GM23248 (cell line): ENCODE data around the gene RASGRP2. TPM values are rescaled to one million over a fixed set of nuclear protein-coding genes. Genes with fewer than 3 reads are reported as not detected.

Source experiments
- DNase-seq: peaks from one replicate; pipeline ENCODE4 v3.0.0-alpha.2; 2015
- H2AFZ ChIP-seq: fragments of 200-600 bp; sonication (generic); 2 replicates; pipeline ENCODE4 v1.6.1; 2016; ENCODE audit warnings: antibody characterized with exemption
- H3F3A ChIP-seq: fragments of 200-600 bp; sonication (generic); 2 replicates; pipeline ENCODE4 v1.6.1; 2016; ENCODE audit warnings: mild to moderate bottlenecking, antibody characterized with exemption, mixed run types; ENCODE audit not compliant: insufficient read depth
- H3K27ac ChIP-seq: fragments of 200-600 bp; sonication (generic); 2 replicates; pipeline ENCODE4 v1.5.1; 2016; ENCODE audit warnings: mild to moderate bottlenecking
- H3K27me3 ChIP-seq: fragments of 200-600 bp; sonication (generic); replicated peaks from 2 replicates; pipeline ENCODE4 v1.6.1; 2016; ENCODE audit warnings: mild to moderate bottlenecking; ENCODE audit not compliant: insufficient read depth
- H3K36me3 ChIP-seq: fragments of 200-600 bp; sonication (generic); 2 replicates; pipeline ENCODE4 v1.6.1; 2016; ENCODE audit warnings: low read depth, mild to moderate bottlenecking
- H3K4me1 ChIP-seq: fragments of 200-600 bp; sonication (generic); 2 replicates; pipeline ENCODE4 v1.6.1; 2016; ENCODE audit warnings: mild to moderate bottlenecking; ENCODE audit not compliant: insufficient read depth
- H3K4me2 ChIP-seq: fragments of 200-600 bp; sonication (generic); one replicate; pipeline ENCODE4 v1.6.1; 2016; ENCODE audit warnings: mild to moderate bottlenecking; ENCODE audit not compliant: unreplicated experiment
- H3K4me3 ChIP-seq: fragments of 200-600 bp; sonication (generic); 2 replicates; pipeline ENCODE4 v1.5.1; 2016; ENCODE audit warnings: mild to moderate bottlenecking
- H3K79me2 ChIP-seq: fragments of 200-600 bp; sonication (generic); 2 replicates; pipeline ENCODE4 v1.6.1; 2016; ENCODE audit warnings: mild to moderate bottlenecking; ENCODE audit not compliant: insufficient read depth
- H3K9ac ChIP-seq: fragments of 200-600 bp; sonication (generic); 2 replicates; pipeline ENCODE4 v1.6.1; 2016; ENCODE audit warnings: mild to moderate bottlenecking
- H3K9me2 ChIP-seq: fragments of 200-600 bp; sonication (generic); 2 replicates; pipeline ENCODE4 v1.6.1; 2016; ENCODE audit warnings: mixed run types, mild to moderate bottlenecking, moderate library complexity; ENCODE audit not compliant: insufficient read depth
- H3K9me3 ChIP-seq: fragments of 200-600 bp; sonication (generic); one replicate; pipeline ENCODE4 v1.6.1; 2017; ENCODE audit warnings: low read depth
- H4K20me1 ChIP-seq: fragments of 200-600 bp; sonication (generic); 2 replicates; pipeline ENCODE4 v1.6.0; 2016; ENCODE audit not compliant: insufficient read depth
- EZH2 ChIP-seq: fragments of 200-600 bp; sonication (generic); IDR thresholded peaks from 2 replicates; pipeline ENCODE4 v1.6.1; 2018; ENCODE audit warnings: antibody characterized with exemption, mild to moderate bottlenecking; ENCODE audit not compliant: insufficient read depth, poor library complexity, severe bottlenecking
- EZH2phosphoT487 ChIP-seq: fragments of 200-600 bp; sonication (generic); IDR thresholded peaks from 2 replicates; pipeline ENCODE4 v1.6.1; 2018; ENCODE audit warnings: antibody characterized with exemption, moderate library complexity, mild to moderate bottlenecking, low read depth; ENCODE audit not compliant: insufficient read depth
- WGBS, 2 experiments: methylation state at CpG; one replicate each; pipeline ENCODE4 v1.1.6; 2015 to 2017; ENCODE audit warnings: low lambda C conversion rate in 2 of 2, low coverage in 1 of 2; ENCODE audit errors: missing lambda C conversion rate in 2 of 2; 5-methylcytosine and 5-hydroxymethylcytosine counted together
- in situ Hi-C: fragments of 300-500 bp; cut with MboI; formaldehyde crosslinking; loops from 2 replicates; pipeline ENCODE4 v1.15.0; 2020
- polyA plus RNA-seq: library from polyadenylated mRNA; unstranded; fragments of >200 nt; fragmentation: Nextera tagmentation; extraction: Ambion mirVana; gene quantifications from 2 replicates; pipeline ENCODE4 v1.2.1, GENCODE V29; 2016
- total RNA-seq: library from RNA; depleted of rRNA; stranded (reverse); fragments of >200 nt; shearing (Covaris generic); gene quantifications from 2 replicates; pipeline ENCODE4 v1.2.3, GENCODE V29; 2014

The RASGRP2 gene
- total and polyA plus RNA-seq, 2 experiments from 2014 or later, result 0.68 TPM; not detected in 1

DNA sequence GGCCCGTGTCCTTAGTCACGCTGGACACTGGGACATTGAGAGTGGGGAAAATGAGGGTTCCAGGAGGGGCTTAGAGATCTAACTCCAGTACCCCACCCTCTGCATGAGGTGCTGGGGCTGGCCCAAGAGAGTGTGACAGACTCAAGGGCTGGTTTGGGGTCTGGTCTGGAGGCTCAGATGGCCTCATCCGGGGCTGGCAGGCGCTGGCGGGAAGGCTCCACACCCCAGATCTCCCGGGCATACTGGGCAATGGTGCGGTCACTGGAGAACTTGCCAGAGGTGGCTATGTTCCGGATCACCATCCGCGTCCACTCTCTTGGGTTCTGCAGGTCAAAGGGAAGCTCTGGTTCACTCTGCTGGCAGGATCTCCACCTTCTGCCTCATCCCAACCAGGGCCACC lies 2.5 kb upstream of the RASGRP2 start:
- Histone ChIP-seq H3K4me1 (peaks cover 21% of the 10 kb centered on the region), H3K36me3 (no peaks in the 10 kb centered on the region), H4K20me1 (no peaks in the 10 kb centered on the region), H3K9me3 (no peaks in the 10 kb centered on the region), H3K4me3 (no peak overlapping the region), H3K27ac (no peak overlapping the region), H3K9ac (no peak overlapping the region), H3K79me2 (no peaks in the 10 kb centered on the region), H3K4me2 (no peak overlapping the region), H3F3A (peaks cover 19% of the 10 kb centered on the region), H3K27me3 (peaks cover 24% of the 10 kb centered on the region), H2AFZ (no peak overlapping the region), H3K9me2 (no peaks in the 10 kb centered on the region)
- in situ Hi-C loops, result no loop called here
- no peak for DNase-seq
- no peak for TF ChIP-seq EZH2phosphoT487
- TF ChIP-seq EZH2, result no peak
- WGBS, 2 experiments, result 82 to 91% methylated on average over 7 to 10 of the region's 10 CpGs

DNA sequence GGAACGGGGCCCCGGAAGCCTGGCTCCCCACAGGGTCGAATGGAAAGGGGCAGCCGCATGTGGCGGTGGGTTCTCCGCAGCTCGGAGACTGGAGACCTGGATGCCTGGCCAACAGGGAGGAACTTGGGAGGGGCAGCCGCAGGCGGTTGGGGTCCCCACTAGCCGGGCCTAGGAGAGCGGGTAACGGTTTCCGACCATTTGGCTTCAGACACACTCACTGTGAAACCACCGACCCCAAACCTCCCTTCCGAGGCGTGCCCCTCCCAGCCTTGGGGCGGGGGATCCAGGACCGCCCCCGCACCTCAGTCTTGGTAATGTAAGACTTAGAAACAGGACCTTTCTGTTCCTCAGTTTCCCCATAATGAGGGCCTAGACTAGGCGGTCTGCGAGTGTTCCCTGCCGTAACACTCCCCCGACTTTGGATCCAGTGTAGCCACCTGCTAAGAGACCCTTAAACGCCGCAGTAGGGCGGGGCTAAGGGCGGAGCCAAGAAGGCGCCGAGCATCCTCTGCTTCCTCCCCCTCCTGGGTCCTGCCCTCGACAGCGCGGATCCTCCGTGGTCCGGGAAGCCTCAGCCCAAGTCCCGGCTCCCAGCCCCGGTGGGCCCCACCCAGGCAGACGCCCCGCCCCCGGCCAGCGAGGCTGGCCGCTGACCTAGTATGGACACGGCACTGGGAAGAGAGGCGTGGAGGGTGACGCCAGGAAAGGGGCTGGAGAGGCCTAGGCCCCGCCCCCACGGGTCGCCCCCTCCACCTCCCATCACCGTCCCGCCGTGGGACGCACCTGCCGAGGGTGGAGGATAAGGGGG lies 1.8 kb upstream of the RASGRP2 start:
- Histone ChIP-seq H3K9ac (no peak overlapping the region), H3K4me3 (no peak overlapping the region), H3K79me2 (no peaks in the 10 kb centered on the region), H2AFZ (peak overlapping the region; percentile 10; the same call in 1 of the 2 replicates), H3K27me3 (peaks cover 32% of the 10 kb centered on the region), H3K9me2 (no peaks in the 10 kb centered on the region), H3F3A (peaks cover 19% of the 10 kb centered on the region), H3K4me2 (peak overlapping the region; percentile 32), H4K20me1 (no peaks in the 10 kb centered on the region), H3K27ac (no peak overlapping the region), H3K4me1 (peaks cover 21% of the 10 kb centered on the region), H3K9me3 (no peaks in the 10 kb centered on the region), H3K36me3 (no peaks in the 10 kb centered on the region)
- DNase-seq, result peak; percentile 59
- WGBS, 2 experiments, result 7% methylated on average over 39 to 52 of the region's 52 CpGs
- TF ChIP-seq EZH2, result peak; percentile 73
- no peak for TF ChIP-seq EZH2phosphoT487
- in situ Hi-C loops, result no loop called here

DNA sequence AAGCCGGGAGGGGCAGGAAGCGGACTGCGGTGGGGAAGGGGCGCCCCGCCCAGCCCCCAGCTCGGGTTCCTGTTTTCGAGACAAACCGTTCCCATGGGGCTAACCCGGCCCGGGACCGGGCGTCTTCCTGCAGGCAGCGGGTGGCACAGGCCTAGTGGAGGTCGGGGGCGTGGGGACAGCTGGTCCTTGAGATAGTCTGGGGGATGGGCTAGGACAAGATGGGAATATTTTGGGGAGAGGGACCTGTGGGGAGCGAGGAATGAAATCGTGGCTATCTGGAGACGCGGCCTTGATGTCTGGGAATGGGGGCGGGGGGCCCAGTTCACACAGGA lies 1.2 kb upstream of the RASGRP2 start:
- in situ Hi-C loops, result no loop called here
- no peaks in the 10 kb centered on the region for H3K79me2 ChIP-seq
- no peak for DNase-seq
- WGBS, 2 experiments, result 2% methylated on average over 14 to 20 of the region's 20 CpGs
- no peak overlapping the region for H3K9ac ChIP-seq
- H3K36me3 ChIP-seq, result no peaks in the 10 kb centered on the region
- H3K4me1 ChIP-seq, result peaks cover 21% of the 10 kb centered on the region
- H2AFZ ChIP-seq, result peak overlapping the region; percentile 10; the same call in 1 of the 2 replicates
- no peaks in the 10 kb centered on the region for H3K9me3 ChIP-seq
- H3K4me3 ChIP-seq, result no peak overlapping the region
- TF ChIP-seq EZH2phosphoT487, result 0 out of 2 replicates have a peak, but pooled peaks have one; percentile 67
- peak; percentile 94 for TF ChIP-seq EZH2
- peak overlapping the region; percentile 32 for H3K4me2 ChIP-seq
- H3K27ac ChIP-seq, result no peak overlapping the region
- H4K20me1 ChIP-seq, result no peaks in the 10 kb centered on the region
- peaks cover 19% of the 10 kb centered on the region for H3F3A ChIP-seq
- H3K9me2 ChIP-seq, result no peaks in the 10 kb centered on the region
- H3K27me3 ChIP-seq, result peaks cover 32% of the 10 kb centered on the region

DNA sequence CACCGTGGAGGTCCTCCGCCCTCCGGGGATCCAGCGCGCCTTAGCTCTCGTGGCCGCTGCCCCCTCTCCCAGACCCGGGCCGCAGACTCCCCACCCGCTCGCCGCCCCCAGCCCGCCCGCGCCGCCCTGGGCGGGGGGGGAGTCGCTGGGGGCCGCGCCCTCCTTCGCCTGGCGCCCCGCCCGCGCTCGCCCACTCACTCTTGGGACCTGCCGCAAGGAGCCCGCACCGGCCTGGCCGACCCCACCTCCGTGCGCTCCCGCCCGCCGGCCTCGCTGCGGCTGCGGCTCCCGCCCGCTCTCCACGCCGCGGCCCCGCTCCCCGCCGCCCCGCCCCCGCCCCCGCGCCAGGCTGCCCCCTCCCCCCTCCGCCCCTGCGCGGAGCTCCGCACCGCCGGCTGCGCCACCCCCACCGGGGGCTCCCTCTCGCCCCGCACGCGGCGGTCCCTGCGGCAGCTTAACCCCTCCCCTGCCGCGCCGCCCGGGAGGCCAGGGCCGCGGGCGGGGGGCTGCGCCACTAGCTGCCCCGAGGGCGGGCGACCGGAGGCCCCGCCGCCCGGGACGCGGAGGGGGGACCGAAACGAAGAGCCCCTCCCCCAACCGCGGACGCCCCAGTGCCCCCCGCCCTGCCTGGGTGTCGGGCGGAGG lies 724 bp upstream of the RASGRP2 start:
- Histone ChIP-seq H3K9me2 (no peaks in the 10 kb centered on the region), H3K27me3 (peaks cover 32% of the 10 kb centered on the region), H3K9ac (no peak overlapping the region), H3K4me1 (peaks cover 21% of the 10 kb centered on the region), H3K27ac (no peak overlapping the region), H3K36me3 (no peaks in the 10 kb centered on the region), H2AFZ (peak overlapping the region; percentile 10; the same call in 1 of the 2 replicates), H3K79me2 (no peaks in the 10 kb centered on the region), H3F3A (peaks cover 19% of the 10 kb centered on the region), H3K4me3 (no peak overlapping the region), H3K9me3 (no peaks in the 10 kb centered on the region), H4K20me1 (no peaks in the 10 kb centered on the region), H3K4me2 (peak overlapping the region; percentile 32)
- WGBS, 2 experiments, result 0 to 2% methylated on average over 17 to 50 of the region's 89 CpGs
- DNase-seq, result no peak
- TF ChIP-seq EZH2phosphoT487, result no peak
- no peak for TF ChIP-seq EZH2
- in situ Hi-C loops, result no loop called here
